Articular chondrocyte of knee joint (primary cell): ENCODE results near the gene SLC15A2. TPM values are rescaled to one million over a fixed set of nuclear protein-coding genes. Genes with fewer than 3 reads are reported as not detected.

Experiments used
- total RNA-seq: library from RNA; depleted of rRNA; stranded (reverse); fragments of >200 nt; gene quantifications from 2 replicates; pipeline ENCODE4 v1.2.3, GENCODE V29; 2012

Gene SLC15A2, protein sequence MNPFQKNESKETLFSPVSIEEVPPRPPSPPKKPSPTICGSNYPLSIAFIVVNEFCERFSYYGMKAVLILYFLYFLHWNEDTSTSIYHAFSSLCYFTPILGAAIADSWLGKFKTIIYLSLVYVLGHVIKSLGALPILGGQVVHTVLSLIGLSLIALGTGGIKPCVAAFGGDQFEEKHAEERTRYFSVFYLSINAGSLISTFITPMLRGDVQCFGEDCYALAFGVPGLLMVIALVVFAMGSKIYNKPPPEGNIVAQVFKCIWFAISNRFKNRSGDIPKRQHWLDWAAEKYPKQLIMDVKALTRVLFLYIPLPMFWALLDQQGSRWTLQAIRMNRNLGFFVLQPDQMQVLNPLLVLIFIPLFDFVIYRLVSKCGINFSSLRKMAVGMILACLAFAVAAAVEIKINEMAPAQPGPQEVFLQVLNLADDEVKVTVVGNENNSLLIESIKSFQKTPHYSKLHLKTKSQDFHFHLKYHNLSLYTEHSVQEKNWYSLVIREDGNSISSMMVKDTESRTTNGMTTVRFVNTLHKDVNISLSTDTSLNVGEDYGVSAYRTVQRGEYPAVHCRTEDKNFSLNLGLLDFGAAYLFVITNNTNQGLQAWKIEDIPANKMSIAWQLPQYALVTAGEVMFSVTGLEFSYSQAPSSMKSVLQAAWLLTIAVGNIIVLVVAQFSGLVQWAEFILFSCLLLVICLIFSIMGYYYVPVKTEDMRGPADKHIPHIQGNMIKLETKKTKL
- 0.13 and 0.97 TPM in 2 replicates for total RNA-seq

DNA sequence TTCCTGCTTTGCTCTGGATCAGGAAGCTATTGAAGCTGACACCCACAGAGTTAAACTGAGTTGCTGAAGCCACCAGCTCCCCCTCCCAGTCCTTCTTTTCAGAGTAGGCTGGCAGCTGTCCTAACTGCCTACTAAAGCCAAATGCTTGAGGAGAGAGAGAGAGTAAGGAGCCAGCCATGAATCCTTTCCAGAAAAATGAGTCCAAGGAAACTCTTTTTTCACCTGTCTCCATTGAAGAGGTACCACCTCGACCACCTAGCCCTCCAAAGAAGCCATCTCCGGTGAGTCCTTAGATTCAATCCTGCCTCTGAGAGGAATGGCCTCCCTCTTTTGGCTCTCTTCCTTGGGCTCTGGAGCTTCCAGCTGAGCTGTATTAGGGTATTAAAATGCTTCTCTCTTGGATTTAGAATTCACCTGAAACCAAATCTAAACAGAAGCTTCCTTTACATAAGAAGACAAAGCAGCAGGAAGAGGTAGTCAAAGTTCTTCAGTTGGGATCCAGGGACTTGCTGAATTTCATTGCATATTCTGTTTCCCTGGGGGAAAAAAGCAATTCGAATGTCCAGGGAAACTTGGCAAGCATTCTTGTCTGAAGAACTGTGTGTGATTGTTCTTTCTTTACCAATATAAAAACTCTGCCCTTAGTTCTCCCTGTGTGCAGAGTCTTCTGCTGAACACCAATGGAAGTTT lies at the start of gene SLC15A2:
TSS of gene SLC15A2 (plus strand) at position 101 of the 690 bp plus-strand sequence. CDS start at position 177, 76 bp downstream.

Other genes with a start within 250 kb of the SLC15A2 start
- 4.0 and 6.5 TPM in 2 replicates for gene HCLS1, start 233.5 kb upstream of the SLC15A2 start, total RNA-seq
- 72.7 and 80.9 TPM in 2 replicates for gene GOLGB1, start 144.7 kb upstream of the SLC15A2 start, total RNA-seq
- gene IQCB1, start 59.3 kb upstream of the SLC15A2 start, total RNA-seq = 20.1 and 20.9 TPM in 2 replicates
- gene EAF2, start 59.2 kb upstream of the SLC15A2 start, total RNA-seq = 0.97 and 1.0 TPM in 2 replicates
- gene ILDR1, start 127.8 kb downstream of the SLC15A2 start, total RNA-seq = not detected in 2 replicates
- not detected in 2 replicates for gene CD86, start 161.0 kb downstream of the SLC15A2 start, total RNA-seq